GM12872 (cell line): ENCODE data around the gene RELA.
A peak's percentile ranks its signal among the peaks of the same experiment; 100 is the strongest.

ENCODE experiments used
- CTCF ChIP-seq: IDR thresholded peaks from 3 replicates; pipeline ENCODE4 v1.5.1; 2011; ENCODE audit warnings: low read depth, mild to moderate bottlenecking, low read length, moderate library complexity; ENCODE audit not compliant: insufficient read depth

Gene RELA

GRCh38 chr11:65662799-65663638 lies at the start of gene RELA:
Gene RELA, minus strand, starts transcription at chr11:65662916. Its CDS starts 84 bp downstream, at chr11:65662832.
- TF ChIP-seq CTCF, result no peak

GRCh38 chr11:65711785-65712632 lies 49.3 kb upstream of the RELA start, which contains the start of gene KAT5:
Gene KAT5, plus strand, starts transcription at chr11:65712252. Its CDS starts 16 bp downstream, at chr11:65712268.
- TF ChIP-seq CTCF, result peak; percentile 97

GRCh38 chr11:65710421-65710820 lies 47.7 kb upstream of the RELA start:
- TF ChIP-seq CTCF, result no peak

- TF ChIP-seq CTCF, result no peak
Measured at GRCh38 chr11:65709661-65710060, 46.9 kb upstream of the RELA start.

- no peak for TF ChIP-seq CTCF
Measured at GRCh38 chr11:65708451-65708850, 45.7 kb upstream of the RELA start.

GRCh38 chr11:65706303-65706763 lies 43.6 kb upstream of the RELA start:
- TF ChIP-seq CTCF, result peak; percentile 56; the same call in 2 of the 3 replicates

GRCh38 chr11:65703846-65704245 lies 41.1 kb upstream of the RELA start:
- no peak for TF ChIP-seq CTCF
